Stimulated activated naive CD8-positive, alpha-beta T cell treated with anti-CD3 and anti-CD28 coated beads, Interleukin-15, amount 100 ng/mL, for 72 hours (primary cell): Measurements from ENCODE around the gene KPNA3.

ENCODE experiments used
- ATAC-seq: fragments of 150-1000 bp; cut with Tn5 transposase; 2 replicates; pipeline ENCODE4 v1.10.0; 2021; ENCODE audit warnings: mild to moderate bottlenecking, moderate library complexity
- DNase-seq, 2 donors: peaks; one replicate each; pipeline ENCODE4 v3.0.0; 2021 to 2022
- H3K27ac Mint-ChIP-seq, 2 donors: one replicate each; pipeline ENCODE4 v1.8.0; 2022; ENCODE audit warnings: mild to moderate bottlenecking in 2 of 2, mixed read lengths in 2 of 2, moderate library complexity in 2 of 2
- H3K27me3 Mint-ChIP-seq: one replicate; pipeline ENCODE4 v1.8.0; 2022; ENCODE audit warnings: mixed read lengths
- H3K4me1 Mint-ChIP-seq: one replicate; pipeline ENCODE4 v1.8.0; 2022; ENCODE audit warnings: mild to moderate bottlenecking, mixed read lengths
- H3K4me3 Mint-ChIP-seq, 2 donors: one replicate each; pipeline ENCODE4 v1.8.0; 2022; ENCODE audit warnings: mild to moderate bottlenecking in 2 of 2, mixed read lengths in 2 of 2, moderate library complexity in 1 of 2
- H3K9me3 Mint-ChIP-seq, 2 donors: one replicate each; pipeline ENCODE4 v1.8.0; 2022; ENCODE audit warnings: mixed read lengths in 2 of 2

Gene KPNA3, protein sequence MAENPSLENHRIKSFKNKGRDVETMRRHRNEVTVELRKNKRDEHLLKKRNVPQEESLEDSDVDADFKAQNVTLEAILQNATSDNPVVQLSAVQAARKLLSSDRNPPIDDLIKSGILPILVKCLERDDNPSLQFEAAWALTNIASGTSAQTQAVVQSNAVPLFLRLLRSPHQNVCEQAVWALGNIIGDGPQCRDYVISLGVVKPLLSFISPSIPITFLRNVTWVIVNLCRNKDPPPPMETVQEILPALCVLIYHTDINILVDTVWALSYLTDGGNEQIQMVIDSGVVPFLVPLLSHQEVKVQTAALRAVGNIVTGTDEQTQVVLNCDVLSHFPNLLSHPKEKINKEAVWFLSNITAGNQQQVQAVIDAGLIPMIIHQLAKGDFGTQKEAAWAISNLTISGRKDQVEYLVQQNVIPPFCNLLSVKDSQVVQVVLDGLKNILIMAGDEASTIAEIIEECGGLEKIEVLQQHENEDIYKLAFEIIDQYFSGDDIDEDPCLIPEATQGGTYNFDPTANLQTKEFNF

DNA sequence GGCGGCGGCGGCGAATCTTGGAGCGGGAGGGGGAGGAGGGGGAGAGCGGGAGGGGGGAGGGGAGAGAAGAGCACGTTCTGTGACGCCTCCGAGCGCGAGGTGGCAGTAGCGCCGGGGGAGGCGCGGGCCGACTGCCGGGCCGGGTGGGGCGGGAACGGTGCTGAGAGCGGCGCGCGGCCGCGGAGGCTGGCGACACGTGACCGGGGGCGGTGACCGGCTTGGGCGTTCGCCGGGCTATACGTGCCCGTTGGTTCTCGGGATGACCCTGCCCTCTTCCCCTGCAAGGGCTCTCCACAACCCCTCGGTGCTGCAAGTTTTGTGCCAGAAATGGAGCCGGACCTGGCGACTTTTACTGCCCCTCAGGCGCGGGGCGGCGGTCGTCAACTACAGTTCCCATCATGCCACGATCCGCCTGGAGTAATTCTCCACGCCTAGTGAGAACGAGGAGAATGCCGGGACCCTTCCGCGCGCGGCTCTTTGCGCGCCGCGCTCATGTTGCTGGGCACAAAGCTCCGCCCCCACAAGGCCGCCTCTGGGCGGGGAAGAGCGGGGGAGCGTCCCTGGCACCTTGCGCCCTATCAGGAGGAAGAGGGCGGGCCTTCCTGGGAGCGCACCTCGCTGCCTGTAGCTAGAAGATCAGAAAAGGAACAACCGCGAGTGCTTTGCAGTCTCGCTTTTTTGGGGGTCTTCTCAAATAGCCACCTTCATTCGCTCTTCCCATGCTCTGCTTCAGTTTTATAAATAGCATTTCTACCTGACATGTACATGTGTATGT lies at the start of gene KPNA3:
Gene KPNA3, minus strand, starts transcription at position 133 of the 775 bp plus-strand sequence. CDS start 176 bp downstream, outside the sequence.
- H3K9me3 Mint-ChIP-seq, result no peaks in the 10 kb centered on the region
- peak within 1 kb of the TSS; percentile 98 for H3K27ac Mint-ChIP-seq
- DNase-seq, result peak; percentile 91 to 93
- peaks cover 34% of the 10 kb centered on the region for H3K4me1 Mint-ChIP-seq
- peak; percentile 93 for ATAC-seq
- no peaks in the 10 kb centered on the region for H3K27me3 Mint-ChIP-seq
- H3K4me3 Mint-ChIP-seq, result peak within 1 kb of the TSS; percentile 92 to 96

DNA sequence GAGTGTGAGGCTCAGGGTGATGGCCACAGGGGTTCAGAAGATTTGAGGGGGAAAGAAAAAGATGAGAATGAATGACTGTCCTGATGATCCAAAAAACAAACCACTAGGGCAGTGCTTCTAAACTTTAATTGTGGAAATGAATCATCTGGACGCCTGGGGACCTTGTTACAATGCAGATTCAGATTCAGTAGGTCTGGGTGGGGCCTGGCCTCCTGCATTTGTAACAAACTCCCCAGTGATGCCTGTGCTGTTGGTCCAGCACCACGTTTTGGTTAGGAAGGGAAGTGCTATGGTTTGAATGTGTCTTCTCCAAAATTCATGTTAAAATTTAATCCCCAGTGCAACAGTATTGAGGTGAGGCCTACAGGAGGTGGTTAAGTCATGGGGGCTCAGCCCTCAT lies 49.5 kb upstream of the KPNA3 start:
- Mint-ChIP-seq H3K27ac (peak overlapping the region in 1 of 2 donors; percentile 2), H3K9me3 (no peaks in the 10 kb centered on the region), H3K4me3 (no peak overlapping the region), H3K4me1 (no peaks in the 10 kb centered on the region), H3K27me3 (no peaks in the 10 kb centered on the region)
- no peak for ATAC-seq
- DNase-seq, result no peak

DNA sequence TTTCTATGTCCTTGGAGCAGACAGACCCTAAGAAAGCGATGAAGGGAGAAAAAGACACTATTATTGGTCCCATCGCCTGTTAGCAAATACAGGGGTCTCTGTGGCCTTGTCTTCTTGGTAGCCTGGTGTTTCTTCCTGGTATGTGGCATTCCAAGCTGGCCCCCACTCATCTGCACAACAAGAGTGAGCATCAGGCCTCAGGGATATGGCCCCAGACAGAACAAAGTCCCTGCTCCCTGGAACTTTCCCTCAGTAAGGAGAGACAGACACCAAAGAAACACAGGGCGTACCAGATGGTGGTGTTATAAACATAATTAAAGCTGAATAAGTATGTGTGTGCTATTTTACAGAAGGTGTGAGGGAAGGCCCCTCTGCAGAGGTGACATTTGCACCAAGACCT lies 48.2 kb upstream of the KPNA3 start:
- H3K9me3 Mint-ChIP-seq, result no peaks in the 10 kb centered on the region
- peak overlapping the region in 1 of 2 donors; percentile 17 for H3K27ac Mint-ChIP-seq
- ATAC-seq, result no peak

DNA sequence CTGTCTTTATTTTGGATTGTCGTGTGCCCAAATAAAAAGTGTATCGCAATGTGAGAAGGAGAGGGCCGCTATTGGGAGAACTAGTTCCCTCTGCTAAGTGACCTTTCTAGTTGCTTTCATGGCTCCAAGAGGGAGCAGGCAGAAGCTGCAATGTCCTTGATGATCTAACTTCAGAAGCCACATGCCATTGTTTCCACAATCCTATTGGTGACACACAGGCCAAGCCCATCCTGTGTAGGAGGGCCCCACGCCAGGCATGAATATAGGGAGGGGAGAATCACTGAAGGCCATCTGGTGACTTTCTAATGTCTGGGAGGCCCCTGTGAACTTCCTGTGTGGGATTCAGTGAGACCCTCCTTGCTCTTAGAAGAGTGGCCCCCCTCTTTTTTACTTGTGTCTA lies 47.8 kb upstream of the KPNA3 start:
- H3K4me3 Mint-ChIP-seq, result no peak overlapping the region
- H3K27me3 Mint-ChIP-seq, result no peaks in the 10 kb centered on the region
- H3K27ac Mint-ChIP-seq, result no peak overlapping the region
- DNase-seq (no peak), ATAC-seq (no peak)
- H3K9me3 Mint-ChIP-seq, result no peaks in the 10 kb centered on the region
- H3K4me1 Mint-ChIP-seq, result no peaks in the 10 kb centered on the region

More for the DNA sequence above, 48.2 kb upstream of the KPNA3 start:
- DNase-seq, result no peak
- Mint-ChIP-seq H3K27me3 (no peaks in the 10 kb centered on the region), H3K4me1 (no peaks in the 10 kb centered on the region), H3K4me3 (no peak overlapping the region)

DNA sequence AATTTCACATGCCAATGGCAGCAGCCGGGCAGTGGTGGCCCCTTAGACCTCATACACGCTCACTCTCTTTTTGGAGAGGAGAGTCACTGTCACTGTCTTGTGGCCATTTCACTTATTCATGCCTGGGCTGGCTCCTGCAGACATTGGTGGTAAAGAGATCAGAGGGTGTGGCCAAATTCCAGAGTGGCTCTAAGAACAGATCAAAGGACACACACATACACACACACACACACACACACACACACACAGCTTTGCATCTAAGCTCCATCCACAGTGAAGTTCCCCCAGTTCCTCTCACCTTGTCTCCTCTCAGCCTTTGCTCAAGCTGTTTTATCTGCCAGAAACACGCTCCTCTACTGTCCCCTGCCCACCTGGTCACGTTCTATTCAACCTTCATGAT lies 46.5 kb upstream of the KPNA3 start:
- H3K27ac Mint-ChIP-seq, result no peak overlapping the region
- H3K4me3 Mint-ChIP-seq, result no peak overlapping the region
- no peaks in the 10 kb centered on the region for H3K9me3 Mint-ChIP-seq
- no peaks in the 10 kb centered on the region for H3K27me3 Mint-ChIP-seq
- DNase-seq (no peak), ATAC-seq (no peak)
- no peaks in the 10 kb centered on the region for H3K4me1 Mint-ChIP-seq

DNA sequence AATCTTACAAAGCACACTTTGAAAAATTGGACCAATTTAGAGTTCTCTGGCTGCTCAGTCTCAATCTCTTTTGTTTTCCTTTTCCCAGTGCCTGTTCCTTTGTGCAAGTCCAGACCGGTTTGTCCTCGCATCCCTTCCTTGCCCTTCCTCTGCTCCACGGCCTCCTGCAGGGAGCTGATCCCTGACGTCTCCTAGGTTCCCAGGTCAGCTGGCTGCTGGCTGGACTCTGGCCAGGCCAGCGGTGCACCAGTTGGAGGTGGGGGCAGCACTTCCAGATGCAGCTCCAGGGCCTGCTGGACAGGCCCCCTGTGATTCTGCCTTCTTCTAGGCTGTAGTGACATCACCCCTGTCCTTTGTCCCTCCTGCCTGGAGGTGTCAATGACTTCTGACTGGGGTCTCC lies 44.0 kb upstream of the KPNA3 start:
- H3K4me1 Mint-ChIP-seq, result peaks cover 5% of the 10 kb centered on the region

DNA sequence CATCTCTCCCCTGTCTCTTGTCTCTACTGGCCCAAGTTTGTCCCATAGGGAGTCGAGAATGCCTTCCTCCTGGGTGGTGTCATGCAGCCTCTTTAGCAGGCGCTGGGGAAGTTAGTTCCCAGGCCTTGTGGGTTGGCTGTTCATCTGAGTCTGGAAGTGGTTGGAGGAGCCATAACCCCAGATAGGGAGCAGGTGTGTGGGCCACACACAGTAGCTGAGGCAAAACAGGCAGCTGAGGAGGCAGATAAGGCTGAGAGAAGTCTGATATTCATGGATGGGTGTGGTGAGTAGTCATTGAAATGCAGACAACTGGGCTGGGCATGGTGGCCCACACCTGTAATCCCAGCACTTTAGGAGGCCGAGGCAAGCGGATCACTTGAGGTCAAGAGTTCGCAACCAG lies 40.9 kb upstream of the KPNA3 start:
- DNase-seq (no peak), ATAC-seq (no peak)
- Mint-ChIP-seq H3K27me3 (no peaks in the 10 kb centered on the region), H3K4me1 (peaks cover 5% of the 10 kb centered on the region), H3K9me3 (peaks cover 7 to 19% of the 10 kb centered on the region in 2 donors), H3K27ac (no peak overlapping the region), H3K4me3 (no peak overlapping the region)

More for the DNA sequence above, 44.0 kb upstream of the KPNA3 start:
- DNase-seq, result no peak
- H3K9me3 Mint-ChIP-seq, result peaks cover 0 to 6% of the 10 kb centered on the region in 2 donors
- no peak for ATAC-seq
- no peaks in the 10 kb centered on the region for H3K27me3 Mint-ChIP-seq
- H3K4me3 Mint-ChIP-seq, result no peak overlapping the region
- no peak overlapping the region for H3K27ac Mint-ChIP-seq

DNA sequence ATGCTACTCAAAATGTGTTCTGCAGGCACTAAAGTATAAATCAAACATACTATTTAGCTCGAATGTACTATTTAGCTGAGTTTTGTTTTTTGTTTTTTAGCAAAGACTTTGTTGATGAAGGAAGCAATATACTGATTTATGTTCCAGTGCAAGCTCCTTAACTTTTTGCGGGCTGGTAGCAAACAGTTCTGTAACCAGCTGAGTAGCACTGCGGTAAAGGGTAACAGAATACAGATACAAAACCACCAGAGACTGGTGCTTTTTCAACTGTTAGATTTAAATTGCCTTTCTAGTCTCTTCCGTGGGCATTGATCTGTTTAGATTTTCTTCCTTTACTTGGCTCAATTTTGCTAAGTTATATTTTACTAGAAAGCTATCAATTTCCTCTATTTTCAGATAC lies 39.0 kb upstream of the KPNA3 start:
- H3K9me3 Mint-ChIP-seq, result peaks cover 7 to 19% of the 10 kb centered on the region in 2 donors
- peak overlapping the region in 1 of 2 donors; percentile 55 for H3K27ac Mint-ChIP-seq
- ATAC-seq, result no peak
- no peak overlapping the region for H3K4me3 Mint-ChIP-seq
- H3K27me3 Mint-ChIP-seq, result no peaks in the 10 kb centered on the region
- DNase-seq, result no peak
- peaks cover 5% of the 10 kb centered on the region for H3K4me1 Mint-ChIP-seq

DNA sequence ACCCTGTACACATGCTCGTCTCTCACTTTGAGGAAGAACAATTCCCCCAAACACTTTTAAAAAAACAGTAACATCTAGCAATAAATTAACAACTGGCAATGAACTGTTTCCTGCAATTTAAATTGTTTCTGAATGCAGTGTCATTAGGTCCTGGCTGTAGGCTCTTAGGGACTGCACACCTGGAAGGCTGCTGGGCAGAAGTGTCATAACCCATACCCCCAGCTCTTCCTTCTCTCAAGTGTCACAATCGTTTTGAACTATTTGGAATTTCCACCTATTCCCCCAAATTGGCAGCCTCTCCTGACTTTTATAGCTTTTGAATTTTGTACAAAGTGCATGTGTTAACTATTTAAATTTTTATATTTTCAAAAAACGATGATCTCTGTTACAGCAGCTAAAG lies 38.2 kb upstream of the KPNA3 start:
- H3K27me3 Mint-ChIP-seq, result no peaks in the 10 kb centered on the region
- ATAC-seq (no peak), DNase-seq (no peak)

DNA sequence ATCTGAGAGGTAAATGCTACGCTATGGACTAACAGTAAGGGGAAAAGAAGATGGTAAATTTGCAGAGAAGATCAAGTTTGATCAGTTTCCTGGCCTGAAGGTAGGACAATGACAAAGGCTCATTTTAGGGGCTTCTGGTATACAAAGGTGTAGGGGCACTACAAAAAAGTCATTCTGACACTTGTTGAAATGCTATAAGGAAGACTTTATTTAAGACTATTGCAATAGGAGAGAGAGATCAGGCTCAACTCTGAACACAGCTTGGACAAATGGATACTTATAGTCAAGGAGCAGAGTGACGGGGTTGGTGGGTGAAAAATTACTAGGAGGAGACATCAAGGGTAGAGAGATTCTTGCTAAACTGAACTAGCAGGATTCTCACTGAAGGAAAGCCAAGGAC lies 37.2 kb upstream of the KPNA3 start:
- Mint-ChIP-seq H3K9me3 (peaks cover 7 to 19% of the 10 kb centered on the region in 2 donors), H3K27me3 (no peaks in the 10 kb centered on the region), H3K27ac (no peak overlapping the region), H3K4me3 (no peak overlapping the region), H3K4me1 (peaks cover 5% of the 10 kb centered on the region)
- no peak for ATAC-seq
- DNase-seq, result no peak

More for the DNA sequence above, 38.2 kb upstream of the KPNA3 start:
- H3K4me1 Mint-ChIP-seq, result peaks cover 5% of the 10 kb centered on the region
- peaks cover 7 to 19% of the 10 kb centered on the region in 2 donors for H3K9me3 Mint-ChIP-seq
- H3K27ac Mint-ChIP-seq, result no peak overlapping the region
- no peak overlapping the region for H3K4me3 Mint-ChIP-seq

DNA sequence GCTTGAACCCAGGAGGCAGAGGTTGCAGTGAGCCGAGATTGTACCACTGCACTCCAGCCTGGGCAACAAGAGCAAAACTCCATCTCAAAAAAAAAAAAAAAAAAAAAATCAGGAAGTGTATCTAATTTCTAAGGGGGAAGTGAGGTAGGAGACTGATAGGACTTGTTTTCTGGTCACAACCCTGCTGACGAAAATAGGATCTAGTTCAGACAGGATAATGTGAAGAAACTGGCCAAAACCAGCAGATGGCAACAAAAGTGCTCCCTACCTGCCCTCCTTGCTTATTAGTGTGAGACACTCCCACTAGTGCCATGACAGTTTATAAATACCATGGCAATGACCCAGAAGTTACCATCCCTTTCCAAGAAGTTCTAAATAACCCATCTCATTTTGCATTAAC lies 36.0 kb upstream of the KPNA3 start:
- H3K27ac Mint-ChIP-seq, result no peak overlapping the region
- DNase-seq (no peak), ATAC-seq (no peak)
- H3K9me3 Mint-ChIP-seq, result peaks cover 7 to 19% of the 10 kb centered on the region in 2 donors
- no peak overlapping the region for H3K4me3 Mint-ChIP-seq
- H3K27me3 Mint-ChIP-seq, result peaks cover 6% of the 10 kb centered on the region
- H3K4me1 Mint-ChIP-seq, result peaks cover 5% of the 10 kb centered on the region

DNA sequence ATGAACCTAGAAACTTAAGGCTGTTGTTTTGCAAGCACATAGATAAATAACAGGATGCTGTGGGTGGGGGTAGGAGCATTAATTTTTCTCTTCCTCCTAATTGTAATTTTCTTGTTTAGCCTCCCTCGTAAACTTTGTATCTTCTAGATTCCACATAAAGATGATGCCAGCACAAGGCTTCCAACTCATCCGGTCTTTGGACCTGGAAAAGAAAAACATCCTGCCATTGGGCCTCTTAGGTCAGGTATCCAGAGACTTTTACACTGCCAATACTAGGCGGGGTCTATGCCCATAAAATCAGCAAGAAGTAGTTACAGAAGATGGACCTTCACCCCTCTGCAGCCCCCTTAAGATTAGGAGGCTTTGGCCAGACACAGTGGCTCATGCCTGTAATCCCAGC lies 35.4 kb upstream of the KPNA3 start:
- no peak for ATAC-seq
- peaks cover 6% of the 10 kb centered on the region for H3K27me3 Mint-ChIP-seq
- no peak for DNase-seq
- H3K4me1 Mint-ChIP-seq, result peaks cover 5% of the 10 kb centered on the region
- H3K9me3 Mint-ChIP-seq, result peaks cover 7 to 19% of the 10 kb centered on the region in 2 donors
- H3K4me3 Mint-ChIP-seq, result no peak overlapping the region
- no peak overlapping the region for H3K27ac Mint-ChIP-seq

DNA sequence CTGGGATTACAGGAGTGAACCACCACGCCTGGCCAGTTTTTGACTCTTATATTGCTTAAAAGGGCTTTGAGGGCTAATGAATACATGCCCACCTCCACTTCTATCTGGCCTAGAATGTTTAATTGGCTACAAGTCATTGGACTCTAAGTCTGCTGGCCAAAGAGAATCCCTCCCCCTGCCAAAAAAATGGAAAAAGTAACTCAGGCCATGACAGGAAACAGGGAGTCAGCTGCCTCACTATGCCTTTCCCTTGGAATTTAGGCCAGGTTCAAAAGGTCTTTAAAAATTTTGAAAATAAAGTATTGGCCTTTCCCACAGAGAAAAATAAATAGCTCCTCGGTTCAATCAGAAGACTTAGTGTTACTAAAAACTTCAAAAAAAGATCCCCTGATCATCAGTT lies 34.9 kb upstream of the KPNA3 start:
- ATAC-seq (no peak), DNase-seq (no peak)
- H3K27ac Mint-ChIP-seq, result no peak overlapping the region
- peaks cover under 1% of the 10 kb centered on the region for H3K4me1 Mint-ChIP-seq
- no peak overlapping the region for H3K4me3 Mint-ChIP-seq
- peaks cover 7 to 13% of the 10 kb centered on the region in 2 donors for H3K9me3 Mint-ChIP-seq
- H3K27me3 Mint-ChIP-seq, result peaks cover 6% of the 10 kb centered on the region

DNA sequence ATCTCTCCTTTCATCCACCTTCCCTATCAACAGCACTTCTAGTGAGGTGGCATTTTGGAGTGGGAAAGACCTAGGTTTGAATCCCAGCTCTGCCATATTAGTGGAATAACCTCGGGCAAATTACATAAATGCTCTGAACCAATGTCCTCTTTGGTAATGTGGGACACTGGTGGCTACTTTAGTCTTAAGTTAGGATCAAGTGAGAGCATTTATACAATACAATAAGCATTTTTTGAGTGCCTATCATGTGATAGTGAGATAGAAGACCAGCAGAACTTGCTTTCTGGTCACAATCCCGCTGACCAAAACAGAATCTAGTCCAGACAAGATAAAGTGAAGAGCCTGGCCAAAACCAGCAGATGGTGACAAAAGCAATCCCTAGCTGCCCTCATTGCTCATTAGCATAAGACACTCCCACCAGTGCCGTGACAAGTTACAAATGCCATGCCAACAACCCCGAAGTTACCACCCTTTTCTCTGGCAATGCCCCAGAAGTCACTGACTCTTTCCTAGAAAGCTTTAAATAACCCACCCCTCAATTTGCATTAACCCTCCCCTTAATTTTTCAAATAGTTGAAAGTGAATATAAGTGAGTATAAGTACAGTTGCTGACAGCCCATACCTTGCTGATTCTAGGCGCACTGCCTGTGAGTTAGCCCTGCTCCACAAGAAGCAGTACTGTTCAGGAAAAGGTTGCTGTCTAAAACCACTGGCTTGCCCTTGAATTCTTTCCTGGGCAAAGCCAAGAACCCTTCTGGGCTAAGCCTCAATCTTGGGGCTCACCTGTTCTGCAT lies 28.9 kb upstream of the KPNA3 start:
- no peak for ATAC-seq
- peaks cover 40% of the 10 kb centered on the region for H3K27me3 Mint-ChIP-seq
- no peak for DNase-seq
- no peaks in the 10 kb centered on the region for H3K9me3 Mint-ChIP-seq
- no peaks in the 10 kb centered on the region for H3K4me1 Mint-ChIP-seq
- H3K4me3 Mint-ChIP-seq, result no peak overlapping the region
- H3K27ac Mint-ChIP-seq, result no peak overlapping the region

DNA sequence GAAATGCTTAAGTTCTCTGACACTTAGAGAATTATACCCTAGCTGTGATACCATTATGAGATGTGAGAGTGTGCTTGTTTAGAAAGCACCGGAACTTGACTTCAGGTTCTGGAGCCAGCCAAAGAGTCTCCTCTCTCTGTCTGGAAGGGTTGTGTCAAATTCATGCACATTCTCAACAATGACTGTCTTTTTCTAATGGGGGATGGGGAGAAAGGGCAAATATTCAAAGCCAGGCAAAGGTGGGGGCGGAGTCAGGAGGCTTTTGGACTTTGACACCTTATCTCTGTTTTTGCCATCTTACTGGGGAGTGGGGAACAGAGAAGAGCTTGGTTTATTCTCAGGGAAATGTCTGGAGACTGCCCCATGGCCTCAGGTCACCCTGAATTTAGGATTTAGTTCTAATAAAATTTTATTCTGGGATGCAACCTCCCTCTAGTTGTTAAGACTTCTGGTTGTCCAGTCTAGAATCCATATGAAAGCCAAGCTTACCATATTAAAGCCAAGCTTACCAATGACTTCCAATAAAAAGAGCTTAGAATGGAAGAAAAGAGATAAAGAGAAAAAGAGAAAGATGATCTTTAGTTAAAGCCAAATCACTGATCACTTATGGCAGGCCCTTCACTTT lies 28.2 kb upstream of the KPNA3 start:
- peaks cover 40% of the 10 kb centered on the region for H3K27me3 Mint-ChIP-seq
- peak overlapping the region in 1 of 2 donors; percentile 62 for H3K27ac Mint-ChIP-seq
- ATAC-seq (no peak), DNase-seq (no peak)
- no peaks in the 10 kb centered on the region for H3K9me3 Mint-ChIP-seq
- H3K4me1 Mint-ChIP-seq, result no peaks in the 10 kb centered on the region
- H3K4me3 Mint-ChIP-seq, result no peak overlapping the region
